ENCODE results near the gene SFSWAP. TPM values are rescaled to one million over a fixed set of nuclear protein-coding genes. Genes with fewer than 3 reads are reported as not detected.

Gene SFSWAP
- total and polyA plus RNA-seq, 2 of the 8 experiments (the other 6 are each of a cell fraction or from before 2014, with no cell fraction given) = 36.5 to 49.5 TPM

GRCh38 chr12:131835616-131836171 is 124.8 kb downstream of the SFSWAP start:
- WGBS, 2 experiments (ENCODE audit: extremely low coverage in 1 of 2, insufficient coverage in 1 of 2, insufficient read length in 1 of 2, insufficient replicate concordance in 2 of 2, low coverage in 1 of 2, low lambda C conversion rate in 2 of 2, missing lambda C conversion rate in 1 of 2) = 97% methylated on average over 7 of the region's 7 CpGs; no CpG with 5 or more reads in 1 of the 2 experiments
- Histone ChIP-seq H3K18ac (ENCODE audit: extremely low read depth, low read length) (no peak overlapping the region), H2AK5ac (ENCODE audit: low read depth, low read length) (no peak overlapping the region), H2BK12ac (ENCODE audit: low read depth, low read length) (no peak overlapping the region), H4K5ac (ENCODE audit: insufficient read length, low read depth, low read length) (no peak overlapping the region), H2BK5ac (ENCODE audit: low read depth, low read length) (no peak overlapping the region), H3K79me2 (ENCODE audit: control insufficient read depth in 1 of 2, insufficient read depth in 2 of 2, low read length in 2 of 2) (peaks cover 0 to 20% of the 10 kb centered on the region in 2 experiments; a peak in 2 of 4 replicates), H2BK120ac (replicated peaks; ENCODE audit: low read depth, low read length) (no peak overlapping the region), H2AFZ (ENCODE audit: low read length) (no peak overlapping the region), H4K8ac (ENCODE audit: extremely low read depth, insufficient read depth, low read length) (peak overlapping the region; percentile 2; the same call in 1 of the 2 replicates), H3K27me3 (replicated peaks in 1 of 4; ENCODE audit: control insufficient read depth in 3 of 4, extremely low read depth in 1 of 4, insufficient read depth in 3 of 4, low read length in 3 of 4) (no peaks in the 10 kb centered on the region; a peak in 2 of 7 replicates), H3K4me2 (ENCODE audit: insufficient read depth in 1 of 2, low read depth in 2 of 2, low read length in 2 of 2) (no peak overlapping the region), H3K56ac (replicated peaks; ENCODE audit: insufficient read length, low read depth, low read length) (no peak overlapping the region), H3K4me1 (replicated peaks in 1 of 4; ENCODE audit: control insufficient read depth in 3 of 4, insufficient read depth in 4 of 4, low read length in 3 of 4) (peaks cover 0 to 12% (median 6%) of the 10 kb centered on the region in 4 experiments; a peak in 4 of 7 replicates), H3K9ac (replicated peaks in 1 of 4; ENCODE audit: extremely low read depth in 1 of 4, low read depth in 3 of 4, low read length in 3 of 4) (no peak overlapping the region), H2BK15ac (ENCODE audit: low read length) (no peak overlapping the region), H2BK20ac (ENCODE audit: low read length) (no peak overlapping the region), H4K20me1 (replicated peaks in 1 of 2; ENCODE audit: control insufficient read depth in 1 of 2, insufficient read depth in 2 of 2, low read length in 2 of 2) (peaks cover 5 to 25% of the 10 kb centered on the region in 2 experiments), H3K14ac (ENCODE audit: insufficient read length) (no peak overlapping the region), H3K23ac (ENCODE audit: insufficient read length) (no peak overlapping the region), H3K27ac (ENCODE audit: low read depth, low read length) (no peak overlapping the region), H3K23me2 (ENCODE audit: low read depth, low read length) (peaks cover 4% of the 10 kb centered on the region; the same call in 1 of the 2 replicates), H3K4me3 (ENCODE audit: extremely low read depth in 1 of 4, insufficient read depth in 2 of 4, low read depth in 3 of 4, low read length in 4 of 4) (no peak overlapping the region), H3K79me1 (ENCODE audit: low read depth, low read length) (peaks cover 4% of the 10 kb centered on the region; the same call in 1 of the 2 replicates), H3K9me3 (ENCODE audit: insufficient read depth in 2 of 2, low read depth in 1 of 2, low read length in 1 of 2) (no peaks in the 10 kb centered on the region), H4K91ac (replicated peaks; ENCODE audit: insufficient read length, low read length) (no peak overlapping the region), H3K4ac (replicated peaks; ENCODE audit: insufficient read length, low read depth, low read length) (no peak overlapping the region), H3K36me3 (ENCODE audit: control insufficient read depth in 2 of 4, insufficient read depth in 4 of 4, low read length in 3 of 4) (peaks cover 0 to 5% (median 2%) of the 10 kb centered on the region in 4 experiments; a peak in 2 of 8 replicates)
- ChIA-PET CTCF (ENCODE audit: partially characterized antibody) (interaction anchor here (1.3 to 3.3 kb wide), 3 partner anchors 32 to 98 kb away, joined by 3 to 9 read pairs (median 4); no protein-coding TSS in a partner anchor), POLR2A (ENCODE audit: partially characterized antibody) (interaction anchor here (1.0 kb wide), 1 partner anchor 94 kb away, joined by 5 read pairs; no protein-coding TSS in a partner anchor)
- FAIRE-seq (no peak), DNase-seq (ENCODE audit: low read depth in 1 of 2, low spot score in 2 of 2) (no peak)
